ENCODE results near the gene FOXP2.

The FOXP2 gene

DNA sequence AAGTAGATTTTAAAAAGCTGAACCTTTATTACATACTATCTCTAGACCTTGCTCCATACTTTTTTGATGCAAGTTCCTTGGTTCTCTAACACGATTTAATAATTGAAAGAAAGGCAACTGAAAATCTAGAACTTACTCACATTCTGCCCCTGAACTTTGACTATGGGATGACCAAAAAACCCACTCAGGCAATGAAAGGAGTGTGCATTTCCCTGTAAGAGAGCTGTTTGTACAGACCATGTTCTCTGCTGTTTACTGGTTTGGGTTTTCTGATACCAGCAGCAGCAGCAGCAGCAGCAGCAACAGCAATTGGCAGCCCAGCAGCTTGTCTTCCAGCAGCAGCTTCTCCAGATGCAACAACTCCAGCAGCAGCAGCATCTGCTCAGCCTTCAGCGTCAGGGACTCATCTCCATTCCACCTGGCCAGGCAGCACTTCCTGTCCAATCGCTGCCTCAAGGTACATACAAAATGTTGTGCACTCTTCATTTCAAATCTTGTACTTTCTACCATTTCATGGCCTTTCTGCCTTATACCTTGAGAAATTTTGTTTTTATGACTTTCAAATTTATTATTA is 216.7 kb downstream of the FOXP2 start:
- intact Hi-C loops (cut with DNase I): no loop called here

DNA sequence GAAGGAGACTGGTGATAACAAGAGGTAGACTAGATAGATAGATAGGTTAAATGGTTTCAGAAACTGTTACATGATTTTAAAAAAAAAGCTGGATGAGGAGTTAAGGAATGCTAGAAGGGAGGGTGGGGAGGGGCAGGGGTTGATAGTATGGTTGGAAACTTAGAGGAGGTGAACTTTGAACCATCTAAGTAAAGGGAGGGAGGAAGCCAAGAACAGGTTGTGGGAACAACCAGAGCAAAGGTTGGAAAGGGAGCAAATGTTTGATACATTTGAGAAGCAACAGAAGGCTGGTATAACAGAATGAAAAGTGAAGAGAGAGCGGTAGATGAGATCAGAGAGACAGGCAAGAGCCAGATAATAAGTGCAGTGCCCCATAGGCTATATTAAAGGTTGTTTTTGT is 224.8 kb downstream of the FOXP2 start:
- no peak for DNase-seq

More for the DNA sequence above, 216.7 kb downstream of the FOXP2 start:
- DNase-seq: no peak

DNA sequence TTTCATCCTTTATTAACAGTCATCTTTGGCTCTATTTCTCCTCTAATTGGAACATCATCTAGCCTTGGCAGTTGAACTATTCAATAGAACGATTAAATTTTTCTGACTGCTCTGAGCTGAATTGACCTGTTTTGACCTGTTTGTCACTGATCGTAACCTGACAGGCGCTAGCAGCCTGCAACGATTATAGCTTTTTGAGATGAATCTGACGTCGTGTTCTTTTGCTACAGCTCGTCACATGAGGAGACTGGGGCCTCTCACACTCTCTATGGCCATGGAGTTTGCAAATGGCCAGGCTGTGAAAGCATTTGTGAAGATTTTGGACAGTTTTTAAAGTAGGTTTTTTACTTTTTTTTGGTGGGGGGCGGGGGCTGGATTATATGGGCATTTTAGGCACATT is 229.8 kb downstream of the FOXP2 start:
- intact Hi-C loops (cut with DNase I): no loop called here
- DNase-seq: no peak

More for the DNA sequence above, 224.8 kb downstream of the FOXP2 start:
- intact Hi-C loops (cut with DNase I): no loop called here

DNA sequence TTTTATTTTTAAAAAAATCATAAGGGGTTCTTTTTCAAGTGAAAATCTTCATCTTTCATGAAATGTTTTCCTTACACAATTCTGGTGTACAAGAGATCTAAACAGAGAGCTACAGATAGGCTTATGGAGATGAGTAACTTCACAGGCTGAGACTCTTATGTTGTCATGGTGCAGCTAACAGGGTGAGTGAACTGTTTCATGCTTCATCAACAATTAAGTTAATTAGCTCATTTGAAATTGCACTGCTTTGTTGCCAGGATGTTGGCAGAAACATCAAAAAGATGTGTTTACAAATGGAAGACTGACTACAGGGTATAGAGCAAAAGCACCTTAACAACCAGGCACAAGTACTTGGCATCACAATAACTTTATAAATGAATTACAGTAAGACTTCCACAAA is 230.8 kb downstream of the FOXP2 start:
- no peak for DNase-seq

DNA sequence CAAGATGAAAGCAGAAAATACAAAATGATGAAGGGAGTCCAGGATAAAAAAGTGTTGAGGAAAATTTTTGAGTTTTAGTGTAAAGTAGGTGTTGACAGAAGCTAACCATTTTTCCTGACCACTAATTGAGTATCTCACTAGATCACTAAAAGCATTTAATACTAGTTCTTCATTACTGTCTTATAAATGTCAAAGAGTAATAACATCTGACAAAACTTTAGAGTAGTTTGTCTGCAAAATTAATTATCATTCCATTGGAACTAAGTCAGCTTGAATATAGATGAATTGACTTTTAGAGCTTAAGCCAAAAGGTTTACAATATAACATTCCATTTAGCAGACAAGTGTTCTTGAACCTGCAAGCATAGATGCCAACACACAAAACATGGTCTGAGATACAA is 232.9 kb downstream of the FOXP2 start:
- intact Hi-C loops (cut with DNase I): no loop called here
- no peak for DNase-seq

More for the DNA sequence above, 230.8 kb downstream of the FOXP2 start:
- intact Hi-C loops (cut with DNase I): no loop called here

DNA sequence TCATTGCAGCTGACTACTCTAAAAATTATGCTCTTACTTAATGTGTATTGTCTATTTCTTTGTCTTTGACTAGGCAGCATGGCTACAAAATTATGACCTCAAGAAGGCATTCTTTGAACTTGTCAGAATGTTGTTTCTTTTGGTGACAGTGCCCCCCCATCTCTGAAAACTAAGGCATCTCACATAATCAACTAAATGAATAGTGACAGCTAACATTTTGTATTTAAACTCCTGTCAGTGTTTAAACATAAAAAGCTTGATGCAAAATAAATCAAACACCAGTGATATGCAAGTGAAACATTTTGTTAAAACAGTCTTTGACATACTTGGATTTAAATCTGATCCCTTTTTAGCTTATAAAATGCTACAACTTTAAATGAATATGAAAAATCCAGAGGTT is 233.5 kb downstream of the FOXP2 start:
- intact Hi-C loops (cut with DNase I): no loop called here

DNA sequence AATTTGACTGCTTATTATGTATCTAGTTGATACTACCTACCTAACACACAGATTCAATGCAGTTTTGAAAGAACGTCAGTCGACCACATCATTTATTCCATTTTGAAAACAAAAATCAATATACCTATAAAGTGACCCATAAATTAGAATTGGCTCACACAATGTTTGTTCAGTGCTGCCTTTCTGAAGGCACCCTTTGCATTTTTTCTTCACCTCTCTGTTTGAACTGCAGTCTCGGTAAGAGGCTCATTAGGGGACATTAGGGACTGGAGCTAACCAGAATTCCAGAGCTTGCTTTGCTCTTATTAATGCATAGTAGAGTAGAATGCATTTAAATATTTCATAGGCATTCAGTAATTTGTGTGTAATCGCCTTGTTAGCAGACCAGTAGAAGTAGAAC is 234.1 kb downstream of the FOXP2 start:
- intact Hi-C loops (cut with DNase I): no loop called here
- no peak for DNase-seq

More for the DNA sequence above, 233.5 kb downstream of the FOXP2 start:
- DNase-seq: no peak

DNA sequence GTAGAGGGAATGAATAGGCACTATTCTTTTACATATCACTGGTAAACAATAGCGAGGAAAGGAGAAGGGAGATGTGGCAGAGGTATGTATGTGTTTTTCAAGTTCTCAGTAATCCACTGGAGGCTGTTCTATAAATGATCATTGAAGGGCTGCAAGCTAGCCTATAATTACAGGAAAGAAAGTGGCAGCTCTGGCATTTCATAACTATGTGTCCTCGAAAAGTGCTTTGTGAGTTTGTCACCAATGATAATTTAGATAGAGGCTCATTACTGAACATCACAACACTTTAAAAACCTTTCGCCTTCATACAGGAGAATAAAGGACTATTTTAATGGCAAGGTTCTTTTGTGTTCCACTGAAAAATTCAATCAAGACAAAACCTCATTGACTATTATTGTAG is 235.1 kb downstream of the FOXP2 start:
- no peak for DNase-seq
- intact Hi-C loops (cut with DNase I): no loop called here

DNA sequence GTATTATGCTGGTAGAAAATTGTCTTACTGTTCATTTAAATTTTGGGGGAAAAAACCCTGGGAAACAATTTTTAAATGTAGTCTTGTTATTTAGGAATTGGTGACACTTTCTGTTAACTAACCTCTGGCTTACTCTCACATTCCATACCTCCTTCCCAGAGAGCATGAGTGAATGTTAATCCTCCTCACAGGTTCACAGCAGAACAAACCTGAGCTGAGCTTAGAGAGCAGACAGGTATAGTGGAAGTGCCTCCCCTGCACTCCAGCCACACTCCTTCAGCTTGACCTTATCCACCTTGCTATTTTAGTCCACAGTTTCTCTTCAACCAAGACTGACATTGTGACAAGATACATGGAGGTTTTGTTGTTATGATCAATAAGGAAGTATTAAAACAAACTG is 235.9 kb downstream of the FOXP2 start:
- intact Hi-C loops (cut with DNase I): no loop called here
- no peak for DNase-seq

DNA sequence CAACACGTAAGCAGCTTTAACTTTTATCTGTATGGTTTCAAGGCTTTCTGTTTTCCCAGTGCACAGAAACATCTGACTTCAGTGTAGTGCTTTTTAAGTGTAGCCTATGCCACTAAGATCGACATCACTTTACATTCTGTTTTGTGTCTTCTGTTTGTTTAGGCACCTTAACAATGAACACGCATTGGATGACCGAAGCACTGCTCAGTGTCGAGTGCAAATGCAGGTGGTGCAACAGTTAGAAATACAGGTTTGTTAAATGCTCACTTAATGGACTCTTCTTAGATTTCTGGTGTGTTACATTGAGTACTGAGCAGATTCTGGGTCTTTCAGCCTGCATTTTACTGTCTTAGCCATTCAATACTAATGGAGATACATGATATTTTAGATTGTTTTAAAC is 237.4 kb downstream of the FOXP2 start:
- intact Hi-C loops (cut with DNase I): no loop called here

DNA sequence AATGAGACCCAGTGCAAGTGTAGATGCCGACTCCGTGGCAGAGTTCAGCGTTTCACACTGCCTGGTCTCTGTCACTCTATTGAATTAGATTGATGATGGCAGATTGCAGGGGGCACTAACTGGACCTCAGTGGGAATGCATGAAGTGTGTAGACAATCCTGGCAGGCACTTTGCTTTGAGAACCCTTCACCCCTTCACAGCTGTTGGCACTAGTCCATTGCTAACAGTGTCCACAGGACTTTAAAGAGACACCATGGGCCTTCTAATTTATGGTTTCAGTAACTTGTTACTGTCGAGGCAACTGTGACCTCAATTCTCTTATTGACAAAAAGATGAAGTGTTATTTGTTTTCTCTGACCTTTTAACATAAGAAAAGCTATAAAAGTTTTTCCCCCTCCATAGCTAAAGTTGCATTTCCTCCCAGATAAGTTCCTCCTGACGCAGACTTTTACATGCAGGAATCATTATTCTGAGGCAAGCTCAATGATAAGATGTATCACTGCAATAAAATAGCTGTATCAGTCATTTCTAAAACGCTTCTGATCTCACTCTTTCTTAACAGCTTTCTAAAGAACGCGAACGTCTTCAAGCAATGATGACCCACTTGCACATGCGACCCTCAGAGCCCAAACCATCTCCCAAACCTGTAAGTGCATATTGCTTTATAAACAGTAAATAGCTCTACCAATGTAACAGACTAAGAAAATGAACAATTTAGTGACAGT is 238.9 kb downstream of the FOXP2 start:
- intact Hi-C loops (cut with DNase I): no loop called here
- DNase-seq: no peak

More for the DNA sequence above, 237.4 kb downstream of the FOXP2 start:
- no peak for DNase-seq

DNA sequence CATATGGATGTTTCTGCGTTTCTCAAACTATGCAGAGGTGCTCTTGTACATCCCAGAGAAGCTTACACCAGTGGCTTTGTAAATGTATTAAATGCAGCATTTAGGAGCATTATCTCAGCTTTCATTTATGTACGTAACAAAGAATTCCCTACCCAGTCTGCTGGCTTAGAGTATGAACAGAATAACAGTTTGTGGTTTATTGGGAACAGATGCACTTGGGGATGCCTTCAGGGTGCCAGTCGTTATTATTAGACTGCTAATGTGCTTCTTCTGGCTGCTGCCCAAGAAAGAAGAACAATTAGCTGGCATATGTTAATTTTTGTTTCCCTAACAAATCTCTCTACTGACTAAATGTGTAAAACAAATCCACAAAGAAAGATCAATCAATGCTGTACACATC is 241.9 kb downstream of the FOXP2 start:
- no peak for DNase-seq
- intact Hi-C loops (cut with DNase I): no loop called here

DNA sequence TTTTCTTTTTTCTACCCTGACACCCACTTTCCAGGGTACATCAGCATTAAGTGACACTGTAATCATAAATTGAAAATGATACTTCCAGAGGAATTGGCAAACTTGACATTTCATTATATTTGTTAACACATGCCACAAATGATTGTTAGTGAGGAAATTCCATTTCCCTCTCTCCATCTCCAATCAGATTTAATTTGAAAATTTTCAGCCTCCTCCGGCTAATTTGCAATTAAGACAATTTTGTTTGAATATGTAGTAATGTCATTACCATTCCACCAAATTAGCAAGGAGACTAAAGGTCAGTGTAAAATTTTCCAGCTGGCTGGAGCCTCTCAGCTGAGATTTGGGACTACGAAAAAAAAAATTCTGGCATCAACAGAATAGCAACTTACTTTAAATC is 242.7 kb downstream of the FOXP2 start:
- DNase-seq: no peak
- intact Hi-C loops (cut with DNase I): no loop called here

DNA sequence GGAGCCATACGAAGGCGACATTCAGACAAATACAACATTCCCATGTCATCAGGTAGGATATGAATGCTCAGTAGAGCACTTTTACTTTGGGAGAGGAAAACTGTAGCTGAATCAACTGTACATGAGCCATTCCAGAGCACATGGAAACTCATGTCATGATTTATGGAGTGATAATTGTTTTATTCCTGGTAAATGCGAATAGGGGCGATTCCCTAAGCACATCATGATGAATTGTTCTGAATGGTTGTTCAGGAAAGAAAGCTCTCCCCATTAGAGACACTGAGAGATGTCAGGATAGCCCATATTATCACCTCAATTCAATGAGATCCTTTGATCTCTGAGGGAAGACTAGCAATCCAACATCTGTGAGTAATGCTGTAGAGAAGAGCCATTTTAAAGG is 243.6 kb downstream of the FOXP2 start:
- intact Hi-C loops (cut with DNase I): no loop called here
- DNase-seq: no peak

DNA sequence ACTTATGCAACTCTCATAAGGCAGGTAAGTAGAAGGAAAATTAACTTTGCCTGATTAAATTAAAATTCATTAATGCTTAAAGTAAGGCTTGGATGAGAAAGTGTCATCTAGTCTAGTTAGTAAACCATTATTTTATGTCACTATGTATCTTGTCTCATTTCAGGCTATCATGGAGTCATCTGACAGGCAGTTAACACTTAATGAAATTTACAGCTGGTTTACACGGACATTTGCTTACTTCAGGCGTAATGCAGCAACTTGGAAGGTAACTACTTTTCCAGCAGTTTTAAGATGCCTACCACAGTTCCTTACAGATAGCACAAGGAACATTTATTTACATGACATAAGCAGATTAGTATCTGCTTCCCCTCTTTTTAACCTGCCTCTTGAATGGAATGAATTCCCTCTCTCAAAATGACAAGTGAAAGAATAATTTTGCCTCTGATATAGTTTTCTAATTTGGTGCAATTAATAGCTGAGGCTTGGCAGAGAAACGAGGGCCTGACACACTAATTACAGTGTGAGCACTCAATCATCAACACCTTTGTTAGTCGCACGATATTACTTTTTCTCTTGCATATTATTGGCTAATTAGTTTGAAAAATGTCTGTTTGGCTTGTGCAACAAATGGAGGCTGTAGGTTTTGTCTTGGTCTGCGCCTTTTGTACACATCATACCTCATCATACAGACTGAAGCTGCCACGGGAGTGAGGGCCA is 245.0 kb downstream of the FOXP2 start:
- no peak for DNase-seq
- intact Hi-C loops (cut with DNase I): no loop called here

DNA sequence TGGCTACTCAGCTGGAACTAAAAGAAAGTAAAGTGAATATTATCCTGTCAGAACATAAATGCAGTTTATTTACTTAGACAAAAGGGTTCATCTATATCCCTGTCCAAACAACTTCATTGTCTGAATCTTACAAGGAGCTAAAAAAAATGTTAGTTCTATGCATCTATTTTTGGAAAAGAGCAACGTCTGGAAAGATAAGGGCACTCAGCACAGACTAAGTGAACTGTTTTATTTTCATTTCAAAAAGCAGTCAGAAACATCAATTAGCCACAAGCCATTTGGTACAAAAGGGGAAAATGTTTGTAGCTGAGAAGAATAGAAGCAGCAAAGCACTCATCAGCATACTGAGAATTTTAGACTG is 245.5 kb downstream of the FOXP2 start:
- intact Hi-C loops (cut with DNase I): no loop called here
- no peak for DNase-seq

DNA sequence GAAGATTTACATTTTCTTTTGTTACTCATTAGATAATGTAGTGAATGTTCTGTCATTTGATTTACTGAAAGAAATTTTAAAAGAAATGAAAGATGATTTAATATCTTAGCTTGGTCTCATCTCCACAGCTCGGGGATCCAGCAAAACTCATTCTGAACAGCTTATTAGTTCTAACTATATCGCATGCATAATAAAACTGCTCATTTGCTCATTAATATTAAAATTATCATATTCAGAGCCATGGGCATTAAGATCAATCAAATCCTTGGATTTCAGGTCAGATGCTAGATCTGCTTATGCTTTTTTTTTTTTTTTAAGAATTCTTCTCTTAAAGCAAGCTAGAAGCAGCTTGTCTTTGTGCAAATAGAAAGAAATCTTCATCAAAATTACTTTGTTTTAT is 246.1 kb downstream of the FOXP2 start:
- no peak for DNase-seq
- intact Hi-C loops (cut with DNase I): no loop called here

DNA sequence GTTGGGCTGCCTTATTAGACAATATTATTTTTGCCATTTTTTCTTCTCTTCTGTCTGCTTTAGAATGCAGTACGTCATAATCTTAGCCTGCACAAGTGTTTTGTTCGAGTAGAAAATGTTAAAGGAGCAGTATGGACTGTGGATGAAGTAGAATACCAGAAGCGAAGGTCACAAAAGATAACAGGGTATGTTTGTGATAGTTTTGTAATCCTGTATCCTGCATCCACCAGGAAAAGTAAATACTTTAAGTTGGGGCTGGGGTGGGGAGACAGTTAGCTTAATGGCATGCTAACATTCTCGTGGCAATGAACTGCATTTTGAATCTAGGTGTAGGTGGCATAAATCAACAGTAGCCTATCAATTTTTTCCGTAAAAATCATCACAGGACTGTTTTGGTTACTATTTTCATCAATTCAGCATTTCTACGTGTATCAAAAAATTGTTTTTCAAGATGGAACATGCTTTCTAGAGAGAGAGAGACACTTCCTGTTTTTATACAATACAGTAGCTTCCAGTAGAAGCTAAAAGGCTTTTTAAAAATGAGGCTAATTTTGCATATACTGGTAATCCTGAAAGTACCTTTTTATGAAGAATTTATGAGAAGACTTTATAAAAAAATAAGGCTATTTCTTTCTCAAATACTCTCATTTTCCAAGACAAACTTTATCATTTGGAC is 247.5 kb downstream of the FOXP2 start:
- no peak for DNase-seq
- intact Hi-C loops (cut with DNase I): no loop called here

DNA sequence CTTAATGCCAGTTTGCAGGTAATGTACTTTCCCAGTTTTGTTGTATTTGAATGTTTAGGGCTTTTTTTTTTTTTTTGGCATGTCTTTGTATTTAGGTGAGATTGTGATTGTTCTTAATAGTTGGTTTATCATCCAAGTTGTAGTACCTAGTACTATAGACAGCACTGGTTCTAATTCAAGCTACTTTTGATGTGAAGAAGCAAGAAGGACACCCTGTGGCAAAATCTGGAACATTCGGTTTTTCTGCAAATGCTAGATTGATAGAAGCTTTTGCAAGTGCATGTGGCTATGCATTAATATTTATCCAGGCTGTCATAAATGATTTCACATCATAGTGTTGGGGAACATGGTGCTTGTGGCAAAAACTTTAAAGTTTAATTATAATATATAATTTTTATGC is 248.9 kb downstream of the FOXP2 start:
- peak in 19 of 42 donors; percentile 15 to 62 (median 37) for DNase-seq
- intact Hi-C loops (cut with DNase I): no loop called here

DNA sequence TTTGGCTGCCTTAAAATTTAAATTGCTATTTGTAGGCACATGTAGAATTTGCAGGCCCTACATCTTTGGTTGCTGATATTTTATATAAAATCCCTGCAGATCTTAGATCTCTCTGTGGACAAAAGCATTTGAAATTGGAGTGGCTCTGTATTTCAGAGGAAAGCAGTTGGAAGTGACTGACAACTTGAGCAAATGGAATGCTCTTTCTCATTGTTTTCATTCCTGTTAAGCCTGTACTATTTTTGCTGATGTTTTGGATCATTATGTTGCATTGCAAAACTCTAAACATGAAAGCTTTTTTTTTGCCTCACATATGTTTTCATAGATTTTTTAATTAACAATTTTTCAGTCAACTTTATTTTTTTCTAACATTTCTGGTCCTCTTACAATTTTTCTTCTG is 256.1 kb downstream of the FOXP2 start:
- intact Hi-C loops (cut with DNase I): no loop called here
- no peak for DNase-seq
